NCI-H345 treated with DMSO at 0.1 percent for 48 hours (cell line): Measurements from ENCODE around the gene GH1.
"Not testable (repeated sequence)": the region's sequence is repeated elsewhere in the genome, so short reads cannot be mapped to it uniquely, and the experiment has no call there.

Experiments
- DNase-seq: peaks from one replicate; lab custom pipeline; 2025; ENCODE audit not compliant: unreplicated experiment; lab: John Stamatoyannopoulos, UW

The GH1 gene

DNA sequence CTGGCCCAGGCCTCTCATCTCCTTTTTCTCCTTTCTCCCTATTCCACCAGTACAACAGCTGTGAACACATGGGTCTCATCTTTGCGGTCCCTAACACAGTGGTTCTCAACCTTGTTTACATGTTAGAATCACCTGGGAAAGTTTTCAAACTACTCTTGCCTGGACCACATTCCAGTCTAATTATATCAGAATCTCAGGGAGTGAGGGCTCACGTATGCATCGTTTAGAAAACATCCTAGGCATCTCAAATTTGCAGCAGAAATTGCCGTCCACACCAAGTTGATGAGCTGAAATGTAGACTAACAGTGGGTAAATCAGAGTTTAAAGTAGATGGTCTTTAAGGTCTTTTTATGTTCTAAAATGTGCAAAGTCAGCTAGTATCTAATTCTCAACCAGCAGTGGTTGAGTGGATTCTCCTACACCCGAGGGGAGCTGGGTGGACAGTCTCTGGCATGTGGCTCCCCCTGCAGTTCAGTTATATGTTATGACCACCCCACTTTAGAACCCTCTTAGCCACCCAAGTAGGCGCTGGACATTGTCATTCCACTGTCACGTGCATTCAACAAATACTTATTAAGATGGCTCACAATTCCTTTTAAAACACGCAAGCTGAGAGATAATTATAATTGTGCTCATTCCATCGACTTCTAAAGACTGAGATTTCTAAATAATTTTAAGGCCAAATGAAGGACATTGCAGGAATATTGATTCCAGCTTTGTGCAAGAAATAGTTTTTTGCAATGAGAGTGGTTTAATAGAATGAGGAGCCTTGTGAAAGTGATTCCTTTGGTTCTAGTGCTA is 48.9 kb downstream of the GH1 start:
- not testable (repeated sequence) for DNase-seq
